Stimulated activated CD8-positive, alpha-beta memory T cell treated with anti-CD3 and anti-CD28 coated beads, Interleukin-2, amount 100 ng/mL, for 1 hour (primary cell): ENCODE results near the gene TOR1AIP2.

Experiments used
- DNase-seq, 2 donors: peaks; one replicate each; pipeline ENCODE4 v3.0.0-alpha.2; 2020; ENCODE audit warnings: low read depth in 2 of 2

The TOR1AIP2 gene

DNA sequence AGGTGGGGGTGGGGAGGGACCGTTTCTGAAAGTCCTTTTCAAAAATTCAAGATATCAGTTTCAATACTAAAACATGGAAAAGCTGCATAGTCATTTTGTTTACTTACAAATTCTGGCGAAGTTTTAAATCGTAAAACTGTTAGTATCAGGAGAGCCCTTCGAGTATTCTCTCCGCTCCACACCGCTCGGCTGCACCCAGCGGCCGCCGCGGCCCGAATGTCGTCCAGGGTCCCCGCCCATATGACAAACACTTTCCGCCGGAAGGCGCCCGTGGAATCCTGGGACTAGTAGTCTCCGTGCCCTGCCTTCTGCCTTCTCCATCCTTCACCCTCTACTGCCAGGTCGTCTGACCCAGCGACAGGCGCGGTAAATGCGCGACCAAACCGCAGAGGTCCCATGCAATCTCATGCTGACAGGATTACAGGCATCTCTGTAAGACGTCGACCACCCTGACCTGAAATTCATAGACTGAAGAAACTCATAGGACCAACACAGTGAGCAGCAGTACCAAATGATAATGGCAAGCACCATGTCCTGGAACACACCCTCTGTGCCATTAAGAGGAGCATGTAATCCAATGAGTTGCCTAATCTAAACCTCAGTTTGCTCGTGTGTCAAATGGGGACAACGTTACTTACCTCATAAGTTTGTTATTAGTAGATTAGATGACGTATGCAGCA is at the start of gene TOR1AIP2:
TOR1AIP2 (minus strand) TSS at position 218 of the 680 bp plus-strand sequence. CDS start 25,138 bp downstream, outside the sequence.
- DNase-seq = peak; percentile 71 to 81

- no peak for DNase-seq
These were observed 49.2 kb upstream of the TOR1AIP2 start for GRCh38 chr1:179926850-179927205.

- DNase-seq = no peak
These were observed 48.6 kb upstream of the TOR1AIP2 start for GRCh38 chr1:179925922-179926849.

DNA sequence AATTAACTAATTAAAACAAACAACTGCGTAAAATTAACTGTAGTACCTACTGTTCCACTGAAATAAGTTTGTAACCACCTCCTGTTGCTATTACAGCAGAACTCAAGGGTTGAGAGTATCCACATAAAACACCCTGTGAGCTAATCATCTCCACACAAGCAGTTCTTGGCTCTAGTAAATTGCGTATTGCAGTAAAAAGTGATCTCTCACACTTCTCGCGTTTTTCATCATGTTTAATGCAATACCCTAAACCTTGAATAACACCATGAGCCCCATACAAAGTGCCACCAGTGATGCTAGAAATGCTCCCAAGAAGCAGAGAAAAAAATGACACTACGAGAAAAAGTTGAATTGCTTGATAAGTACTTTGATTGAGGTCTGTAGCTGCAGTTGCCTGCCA is 47.7 kb upstream of the TOR1AIP2 start:
- no peak for DNase-seq

DNA sequence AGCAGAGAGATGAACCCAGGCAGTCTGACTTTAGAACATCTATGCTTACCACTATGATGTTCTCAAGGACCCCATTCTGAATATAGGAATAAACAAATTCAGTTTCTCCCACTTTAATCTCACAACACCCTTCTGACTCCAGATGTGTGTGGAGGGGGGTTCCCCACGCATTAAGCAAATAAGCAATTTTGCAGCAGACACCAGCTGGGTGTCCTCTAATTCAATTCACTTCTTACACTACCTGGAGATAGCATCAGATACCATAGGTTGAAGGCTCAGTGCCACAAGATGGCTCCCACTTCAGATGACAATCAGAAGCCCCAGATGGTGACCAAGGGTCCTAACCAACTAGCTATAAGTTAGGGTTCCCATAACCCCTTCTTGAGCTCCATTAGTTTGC is 46.7 kb upstream of the TOR1AIP2 start:
- DNase-seq = no peak

- no peak for DNase-seq
These were observed 45.4 kb upstream of the TOR1AIP2 start for GRCh38 chr1:179923029-179923428.

DNA sequence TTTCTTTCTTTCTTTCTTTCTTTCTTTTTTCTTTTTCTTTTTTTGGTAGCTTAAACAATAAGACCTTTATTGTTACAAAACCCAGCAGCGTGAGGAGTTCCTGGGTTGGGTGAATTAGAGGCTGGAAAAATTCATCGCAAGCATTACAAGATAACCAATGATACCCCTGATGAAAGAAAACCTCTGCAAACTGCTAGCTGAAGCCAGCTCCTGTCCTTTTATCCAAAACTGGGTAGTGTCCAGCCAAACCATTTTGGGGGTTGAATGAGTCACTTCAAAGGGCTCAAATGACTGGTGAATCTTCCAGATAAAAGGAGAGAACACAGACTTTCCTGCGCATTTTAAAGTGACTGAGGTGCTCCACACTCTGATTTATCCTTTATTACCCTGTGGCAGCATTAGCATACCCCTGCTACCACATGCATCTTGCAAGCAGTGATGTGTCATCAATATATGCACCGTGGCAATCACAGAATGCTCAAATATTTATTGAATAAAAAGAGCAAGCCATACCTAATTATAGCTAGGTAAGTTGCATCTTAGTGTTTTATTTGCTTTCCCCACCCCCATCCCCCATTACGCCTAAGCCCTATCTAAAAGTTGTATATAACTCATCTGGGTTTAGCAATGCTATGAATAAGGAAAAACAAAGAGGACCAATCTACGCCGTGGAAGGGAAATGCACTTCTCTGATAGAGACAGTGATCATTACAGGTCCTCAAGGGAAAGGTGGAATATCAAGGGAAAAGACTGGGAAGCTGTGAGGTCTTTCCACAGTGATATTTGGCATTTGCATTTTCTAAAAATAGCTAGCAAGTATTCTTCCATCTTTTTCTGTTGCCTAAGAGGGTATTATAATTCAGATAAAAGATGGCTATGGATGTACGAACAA is 44.6 kb upstream of the TOR1AIP2 start:
- DNase-seq = no peak

DNA sequence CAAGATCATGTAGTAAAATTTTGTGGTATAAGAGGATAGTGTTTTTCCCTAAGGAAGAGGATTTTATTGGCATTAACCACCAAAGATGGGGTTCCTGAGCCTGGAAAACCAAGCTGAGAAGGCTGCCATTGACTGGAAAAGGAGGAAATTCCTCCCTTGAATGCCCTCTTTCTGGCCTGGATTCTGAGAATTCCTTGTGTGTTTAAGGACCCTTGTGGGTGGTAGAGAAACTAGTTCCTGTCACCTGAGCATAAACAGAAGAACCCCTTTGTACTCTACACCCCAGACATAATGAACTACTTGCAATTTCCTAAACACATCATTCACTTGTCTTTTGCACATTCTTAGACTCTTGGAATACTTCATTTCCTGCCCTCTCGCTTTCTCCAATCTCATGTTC is 43.9 kb upstream of the TOR1AIP2 start:
- no peak for DNase-seq

DNA sequence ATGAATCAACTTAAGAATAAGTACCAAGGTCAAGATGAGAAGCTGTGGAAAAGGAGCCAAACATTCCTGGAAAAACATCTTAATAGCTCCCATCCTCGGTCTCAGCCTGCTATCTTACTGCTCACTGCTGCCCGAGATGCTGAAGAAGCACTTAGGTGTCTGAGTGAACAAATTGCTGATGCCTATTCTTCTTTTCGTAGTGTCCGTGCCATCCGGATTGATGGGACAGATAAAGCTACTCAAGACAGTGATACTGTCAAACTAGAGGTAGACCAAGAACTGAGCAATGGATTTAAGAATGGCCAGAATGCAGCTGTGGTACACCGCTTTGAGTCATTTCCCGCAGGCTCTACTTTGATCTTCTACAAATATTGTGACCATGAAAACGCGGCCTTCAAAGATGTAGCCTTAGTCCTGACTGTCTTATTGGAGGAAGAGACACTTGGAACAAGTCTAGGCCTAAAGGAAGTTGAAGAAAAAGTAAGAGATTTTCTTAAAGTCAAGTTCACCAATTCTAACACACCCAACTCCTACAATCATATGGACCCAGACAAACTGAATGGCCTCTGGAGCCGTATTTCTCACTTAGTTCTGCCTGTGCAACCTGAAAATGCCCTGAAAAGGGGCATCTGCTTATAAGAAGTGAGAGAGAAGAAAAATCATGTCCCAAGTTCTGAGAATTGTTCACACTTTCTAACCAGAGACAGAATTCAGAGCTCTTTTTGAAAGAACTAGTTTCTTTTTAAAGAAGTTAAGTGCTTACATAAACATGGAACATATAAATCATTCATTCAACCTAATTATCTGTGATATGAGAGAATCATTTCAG is 40.2 kb upstream of the TOR1AIP2 start:
- DNase-seq = no peak

GRCh38 chr1:179911812-179912211 is 34.2 kb upstream of the TOR1AIP2 start:
- DNase-seq = no peak

DNA sequence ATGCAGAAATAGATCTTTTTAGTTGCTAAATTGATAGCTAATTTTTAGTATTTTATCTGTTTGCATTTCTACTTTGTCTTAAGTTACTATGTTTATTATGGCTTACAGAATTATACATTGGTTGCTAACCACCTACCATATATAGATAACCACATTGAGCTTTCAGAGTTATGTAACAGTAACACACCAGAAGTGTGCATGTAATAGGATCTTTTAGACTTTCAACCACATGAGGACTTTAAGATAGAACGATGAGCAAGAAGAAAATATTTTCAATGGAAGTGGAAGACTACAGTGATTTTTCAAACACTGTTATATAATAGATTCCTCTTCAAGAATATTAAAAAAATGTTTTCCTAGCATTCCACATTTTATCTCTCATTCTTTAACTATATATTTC is 33.3 kb upstream of the TOR1AIP2 start:
- DNase-seq = no peak

DNA sequence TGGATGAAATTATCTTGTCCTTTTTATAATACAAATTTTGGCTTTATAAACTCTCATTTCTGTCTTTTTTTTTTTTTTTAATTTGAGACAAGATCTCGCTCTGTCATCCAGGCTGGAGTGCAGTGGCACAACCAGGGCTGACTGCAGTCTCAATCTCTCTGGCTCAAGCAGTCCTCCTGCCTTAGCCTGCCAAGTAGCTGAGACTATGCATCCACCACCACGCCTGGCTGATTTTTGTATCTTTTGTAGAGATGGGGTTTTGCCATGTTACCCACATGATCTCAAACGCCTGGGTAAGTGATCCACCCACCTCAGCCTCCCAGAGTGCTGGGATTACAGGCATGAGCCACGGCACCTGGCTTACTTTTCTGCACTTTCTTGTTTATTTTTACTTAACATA is 12.0 kb upstream of the TOR1AIP2 start:
- DNase-seq = no peak

- no peak for DNase-seq
These were observed 10.5 kb upstream of the TOR1AIP2 start for GRCh38 chr1:179888071-179888470.

DNA sequence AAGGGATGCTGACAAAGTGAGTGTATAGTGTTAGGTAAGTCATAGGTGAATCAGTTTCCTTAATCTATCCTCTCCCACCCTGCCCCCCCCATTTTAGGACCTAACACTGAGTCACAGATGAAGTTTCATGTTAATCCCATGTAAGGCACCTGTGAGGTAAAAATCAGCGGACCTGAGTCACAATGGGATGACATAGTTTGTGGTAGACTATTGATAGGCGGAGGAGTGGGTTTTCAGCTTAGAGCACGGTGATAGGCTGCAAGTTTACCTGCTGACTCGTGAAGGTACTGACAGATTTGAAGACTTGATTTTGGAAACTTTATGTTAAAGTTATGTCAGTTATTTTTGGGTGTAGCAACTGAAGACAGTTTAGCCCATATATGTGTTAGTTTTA is 6.1 kb upstream of the TOR1AIP2 start:
- peak in 1 of 2 donors; percentile 28 for DNase-seq

GRCh38 chr1:179883040-179883744 is 5.6 kb upstream of the TOR1AIP2 start:
- no peak for DNase-seq

DNA sequence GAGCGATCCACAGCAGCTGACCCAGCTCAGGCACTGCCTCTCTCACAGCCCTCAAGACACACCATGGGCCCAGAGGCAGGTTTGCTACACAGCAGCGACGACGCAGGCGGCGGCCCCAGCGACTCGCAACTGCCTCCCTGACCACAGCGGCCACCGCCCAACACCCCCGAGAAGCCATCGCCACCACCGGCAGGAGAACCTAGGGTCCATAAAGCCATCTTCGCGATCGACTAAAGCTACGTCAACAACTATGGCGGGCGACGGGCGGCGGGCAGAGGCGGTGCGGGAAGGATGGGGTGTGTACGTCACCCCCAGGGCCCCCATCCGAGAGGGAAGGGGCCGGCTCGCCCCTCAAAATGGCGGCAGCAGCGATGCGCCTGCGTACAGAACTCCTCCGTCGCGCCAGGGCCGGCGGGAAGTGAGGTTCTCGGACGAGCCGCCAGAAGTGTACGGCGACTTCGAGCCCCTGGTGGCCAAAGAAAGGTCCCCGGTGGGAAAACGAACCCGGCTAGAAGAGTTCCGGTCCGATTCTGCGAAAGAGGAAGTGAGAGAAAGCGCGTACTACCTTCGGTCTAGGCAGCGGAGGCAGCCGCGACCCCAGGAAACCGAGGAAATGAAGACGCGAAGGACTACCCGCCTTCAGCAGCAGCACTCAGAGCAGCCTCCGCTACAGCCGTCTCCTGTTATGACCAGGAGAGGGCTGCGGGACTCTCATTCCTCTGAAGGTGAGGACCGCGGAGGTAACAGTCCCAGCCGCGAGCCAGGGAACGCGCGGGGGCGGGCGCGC is 4.8 kb upstream of the TOR1AIP2 start, which contains the start of gene TOR1AIP1:
TOR1AIP1 (plus strand) TSS at position 33 of the 787 bp plus-strand sequence; CDS start at position 251, 218 bp downstream.
- peak; percentile 94 to 95 for DNase-seq

DNA sequence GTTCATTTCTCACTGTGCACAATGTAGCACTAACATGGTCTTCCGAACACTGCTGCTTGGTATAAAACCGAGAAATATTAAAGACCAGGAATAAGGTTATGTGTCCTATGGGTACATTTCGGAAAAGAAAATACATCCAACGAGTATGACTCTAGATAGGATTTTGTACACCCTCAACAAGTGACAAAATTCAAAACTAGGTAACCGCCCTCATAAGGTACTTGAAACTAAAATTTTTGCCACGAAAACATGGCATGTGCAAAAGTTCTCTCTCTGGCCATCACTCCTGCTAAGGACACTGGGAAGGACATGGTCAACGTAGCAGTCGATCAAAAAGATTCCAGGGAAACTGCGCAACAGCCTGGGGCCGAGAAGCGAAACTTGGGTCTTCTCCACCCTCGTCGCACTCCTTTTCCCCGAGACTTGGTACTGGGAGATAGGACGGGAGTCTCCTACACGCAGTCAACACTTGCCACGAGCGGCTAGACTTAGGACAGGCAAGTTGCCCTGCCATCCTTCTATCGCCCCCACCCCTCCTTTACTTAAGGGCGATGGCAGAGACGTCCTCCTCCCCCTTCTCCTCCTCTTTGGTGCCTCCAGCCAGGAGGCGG is 4.1 kb upstream of the TOR1AIP2 start:
- no peak for DNase-seq

DNA sequence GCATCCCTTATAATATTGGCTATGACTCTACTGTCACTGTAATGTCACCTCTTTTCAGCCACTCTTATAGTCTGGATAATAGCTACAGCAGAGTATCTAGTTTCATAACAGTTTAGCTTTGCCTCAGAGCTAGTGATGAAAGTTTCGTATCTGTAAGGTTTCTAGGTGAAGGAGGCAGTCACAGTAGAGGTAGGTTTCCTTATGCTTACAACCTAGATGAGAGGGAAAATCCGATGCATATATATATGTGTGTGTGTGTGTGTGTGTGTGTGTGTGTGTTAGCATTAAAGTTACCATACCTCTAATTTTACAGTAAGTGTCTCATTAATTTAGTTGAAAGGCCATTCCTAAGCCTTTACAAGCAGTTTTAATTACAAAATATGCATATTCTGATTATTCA is 2.2 kb upstream of the TOR1AIP2 start:
- DNase-seq = no peak

- DNase-seq = no peak
These were observed 1.3 kb downstream of the TOR1AIP2 start for GRCh38 chr1:179876300-179876715.
